HG03159 (cell line): ENCODE data around the gene INPP5J.
"Not testable (repeated sequence)": the region's sequence is repeated elsewhere in the genome, so short reads cannot be mapped to it uniquely, and the experiment has no call there.

ENCODE experiments used
- ATAC-seq: cut with Tn5 transposase; IDR thresholded peaks from one replicate; pipeline ENCODE4 v1.9.1; 2021; ENCODE audit warnings: mild to moderate bottlenecking, moderate library complexity; ENCODE audit not compliant: unreplicated experiment

Gene INPP5J

DNA sequence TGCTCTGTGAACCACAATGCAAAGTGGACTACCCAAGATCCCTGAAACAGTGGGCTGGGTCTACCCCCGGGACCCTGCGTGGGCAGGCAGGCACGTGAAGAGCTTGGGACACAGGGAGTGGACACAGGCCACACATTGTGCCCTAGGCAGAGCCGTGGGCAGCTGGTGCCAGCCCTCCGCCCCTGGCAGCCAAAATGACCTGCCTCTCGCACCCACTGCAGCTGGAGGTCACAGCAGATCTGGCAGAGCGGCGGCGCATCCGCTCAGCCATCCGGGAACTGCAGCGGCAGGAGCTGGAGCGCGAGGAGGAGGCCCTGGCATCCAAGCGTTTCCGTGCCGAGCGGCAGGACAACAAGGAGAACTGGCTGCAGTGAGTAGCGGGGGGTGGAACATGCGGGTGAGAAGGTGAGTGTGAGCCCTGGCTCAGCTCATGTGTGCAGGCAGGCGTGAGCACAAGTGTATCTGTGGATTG is 35.0 kb upstream of the INPP5J start:
- ATAC-seq: no peak

DNA sequence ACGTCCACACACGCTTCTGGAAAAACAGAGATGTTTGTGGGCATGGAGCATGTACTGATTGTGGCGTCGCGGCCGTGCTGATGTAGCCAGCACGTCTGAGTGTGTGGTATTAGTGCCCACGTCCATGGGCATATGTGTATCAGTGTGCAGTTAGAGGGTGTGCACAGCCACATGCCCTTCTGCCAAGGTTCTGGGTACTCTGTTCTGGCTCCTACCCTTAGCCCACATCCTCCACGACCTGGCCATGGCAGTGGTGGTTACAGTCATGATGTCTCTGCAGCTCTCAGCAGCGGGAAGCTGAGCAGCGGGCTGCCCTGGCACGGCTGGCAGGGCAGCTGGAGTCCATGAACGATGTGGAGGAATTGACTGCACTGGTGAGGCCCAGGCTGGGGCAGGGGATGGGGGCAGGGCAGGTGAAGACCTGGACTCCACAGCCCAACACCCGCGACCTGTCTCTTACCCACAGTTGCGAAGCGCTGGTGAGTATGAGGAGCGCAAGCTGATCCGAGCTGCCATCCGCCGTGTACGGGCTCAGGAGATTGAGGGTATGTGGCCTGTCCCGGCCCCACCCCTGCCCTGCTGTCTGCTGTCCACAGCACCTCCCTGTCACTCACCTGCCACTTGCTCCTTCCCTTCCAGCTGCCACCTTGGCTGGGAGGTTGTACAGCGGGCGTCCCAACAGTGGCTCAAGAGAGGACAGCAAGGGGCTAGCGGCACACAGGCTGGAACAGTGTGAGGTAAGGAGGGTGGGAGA is 34.4 kb upstream of the INPP5J start:
- no peak for ATAC-seq

DNA sequence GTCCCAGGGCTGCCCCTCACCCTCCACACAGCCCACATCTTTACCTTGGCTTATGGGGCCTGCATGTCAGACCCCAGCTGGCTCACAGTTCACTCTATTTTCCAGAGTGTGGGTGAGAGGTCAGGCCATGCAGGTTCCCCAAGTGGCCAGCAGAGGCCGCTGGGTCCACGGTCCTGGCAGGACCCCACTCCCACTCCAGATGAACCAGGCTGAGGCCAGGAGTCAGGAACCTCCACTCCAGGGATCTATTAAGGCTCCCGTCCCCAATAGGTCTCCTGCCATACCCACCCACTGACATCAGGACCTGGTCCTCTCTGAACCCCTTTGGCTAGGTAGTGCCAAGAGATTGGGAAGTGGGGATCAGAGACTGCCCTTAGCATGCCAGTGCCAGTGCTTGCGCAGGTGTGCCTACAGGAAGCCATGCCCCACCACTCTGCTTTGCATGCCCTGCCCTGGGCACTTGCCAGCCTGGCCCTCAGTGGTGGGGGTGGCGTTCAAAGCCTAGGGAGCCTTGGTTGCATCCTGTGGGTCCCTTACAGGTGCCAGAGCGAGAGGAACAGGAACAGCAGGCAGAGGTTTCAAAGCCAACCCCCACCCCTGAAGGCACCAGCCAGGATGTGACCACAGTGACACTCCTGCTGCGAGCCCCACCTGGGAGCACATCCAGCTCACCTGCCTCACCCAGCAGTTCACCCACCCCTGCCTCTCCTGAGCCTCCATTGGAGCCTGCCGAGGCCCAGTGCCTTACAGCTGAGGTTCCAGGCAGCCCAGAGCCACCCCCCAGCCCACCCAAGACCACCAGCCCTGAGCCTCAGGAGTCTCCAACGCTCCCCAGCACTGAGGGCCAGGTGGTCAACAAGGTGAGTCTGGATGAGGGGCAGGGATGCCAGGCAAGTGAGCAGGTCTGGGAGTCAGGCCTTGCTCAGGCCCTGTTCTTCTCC is 33.3 kb upstream of the INPP5J start:
- no peak for ATAC-seq

DNA sequence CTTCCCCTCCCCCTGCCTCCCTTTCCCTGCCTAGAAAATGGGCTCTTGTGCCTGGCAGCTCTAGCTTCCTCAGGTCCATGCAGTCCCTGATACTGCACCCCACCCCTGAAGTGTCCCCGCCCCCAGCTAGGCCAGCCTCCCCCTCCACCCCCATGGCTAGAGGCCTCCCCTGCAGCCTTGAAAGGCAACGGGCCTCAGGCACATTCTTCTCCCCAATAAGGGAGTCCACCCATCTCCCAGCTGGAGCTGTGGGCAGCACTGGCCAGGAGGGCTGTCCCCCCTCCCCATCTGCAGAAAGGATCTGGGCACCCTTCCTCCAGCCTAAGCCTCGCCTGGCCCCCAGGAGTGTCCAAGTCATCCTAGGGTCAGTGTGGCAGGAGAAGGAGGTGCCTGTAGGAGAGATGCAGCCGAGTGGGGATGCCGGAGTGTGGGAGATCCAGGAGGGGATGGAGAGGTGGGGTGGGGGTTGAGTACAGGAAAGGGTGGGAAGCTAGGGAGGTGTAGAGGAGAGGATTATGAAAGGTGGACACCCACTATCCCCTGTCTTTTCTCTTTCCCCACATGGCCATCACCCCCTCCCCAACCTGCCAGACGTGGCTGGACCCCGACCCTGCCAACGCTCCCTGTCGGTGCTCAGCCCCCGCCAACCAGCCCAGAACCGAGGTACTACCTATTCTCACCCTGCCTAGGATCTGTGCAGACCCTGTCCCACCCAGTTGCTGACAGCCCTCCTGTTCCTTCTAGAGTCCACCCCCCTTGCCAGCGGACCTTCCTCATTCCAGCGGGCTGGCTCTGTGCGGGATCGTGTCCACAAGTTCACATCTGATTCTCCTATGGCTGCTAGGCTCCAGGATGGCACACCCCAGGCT is 32.3 kb upstream of the INPP5J start:
- ATAC-seq: no peak

DNA sequence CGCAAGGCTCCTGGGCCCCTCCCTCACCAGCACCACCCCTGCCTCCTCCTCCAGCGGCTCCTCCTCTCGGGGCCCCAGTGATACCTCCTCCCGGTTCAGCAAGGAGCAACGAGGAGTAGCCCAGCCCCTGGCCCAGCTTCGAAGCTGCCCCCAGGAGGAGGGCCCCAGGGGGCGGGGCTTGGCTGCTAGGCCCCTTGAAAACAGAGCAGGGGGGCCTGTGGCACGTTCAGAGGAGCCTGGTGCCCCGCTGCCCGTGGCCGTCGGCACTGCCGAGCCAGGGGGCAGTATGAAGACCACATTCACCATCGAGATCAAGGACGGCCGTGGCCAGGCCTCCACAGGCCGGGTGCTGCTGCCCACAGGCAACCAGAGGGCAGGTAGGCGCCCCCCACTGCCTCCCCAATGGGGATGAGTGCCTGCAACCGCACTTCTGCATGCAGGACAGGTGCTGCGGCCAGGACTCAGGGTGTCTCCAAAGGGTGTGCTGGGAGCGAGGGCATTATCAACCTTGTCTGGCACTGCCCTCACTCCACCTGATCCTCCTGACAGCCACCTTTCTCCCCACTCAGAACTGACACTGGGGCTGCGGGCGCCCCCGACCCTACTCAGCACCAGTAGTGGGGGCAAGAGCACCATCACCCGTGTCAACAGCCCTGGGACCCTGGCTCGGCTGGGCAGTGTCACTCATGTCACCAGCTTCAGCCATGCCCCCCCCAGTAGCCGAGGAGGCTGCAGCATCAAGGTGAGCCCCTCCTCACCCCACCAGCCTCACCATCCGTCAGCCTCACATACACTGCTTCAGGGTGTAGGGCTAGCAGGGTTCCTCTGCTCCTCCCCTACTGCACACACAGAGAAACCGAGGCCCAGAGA is 31.4 kb upstream of the INPP5J start:
- ATAC-seq: no peak

DNA sequence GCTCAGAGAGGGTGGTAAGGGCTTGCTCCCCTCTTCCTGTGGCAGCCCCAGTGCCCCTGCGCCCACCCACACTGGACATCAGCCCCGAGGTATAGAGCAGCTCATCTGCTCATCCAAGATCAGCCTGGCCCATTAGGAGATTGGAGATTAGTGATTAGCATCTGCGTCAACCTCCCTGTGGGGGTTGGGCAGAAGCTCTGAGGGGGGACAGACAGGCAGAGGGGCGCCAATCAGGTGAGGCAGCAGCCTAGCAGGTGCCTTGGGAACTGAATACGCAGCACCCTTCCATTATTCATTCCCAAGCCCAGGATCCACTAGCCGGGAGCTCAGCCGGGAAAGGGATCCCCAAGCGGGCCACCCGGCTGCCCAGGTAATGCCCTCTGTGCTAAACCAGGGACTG is 30.6 kb upstream of the INPP5J start:
- no peak for ATAC-seq

DNA sequence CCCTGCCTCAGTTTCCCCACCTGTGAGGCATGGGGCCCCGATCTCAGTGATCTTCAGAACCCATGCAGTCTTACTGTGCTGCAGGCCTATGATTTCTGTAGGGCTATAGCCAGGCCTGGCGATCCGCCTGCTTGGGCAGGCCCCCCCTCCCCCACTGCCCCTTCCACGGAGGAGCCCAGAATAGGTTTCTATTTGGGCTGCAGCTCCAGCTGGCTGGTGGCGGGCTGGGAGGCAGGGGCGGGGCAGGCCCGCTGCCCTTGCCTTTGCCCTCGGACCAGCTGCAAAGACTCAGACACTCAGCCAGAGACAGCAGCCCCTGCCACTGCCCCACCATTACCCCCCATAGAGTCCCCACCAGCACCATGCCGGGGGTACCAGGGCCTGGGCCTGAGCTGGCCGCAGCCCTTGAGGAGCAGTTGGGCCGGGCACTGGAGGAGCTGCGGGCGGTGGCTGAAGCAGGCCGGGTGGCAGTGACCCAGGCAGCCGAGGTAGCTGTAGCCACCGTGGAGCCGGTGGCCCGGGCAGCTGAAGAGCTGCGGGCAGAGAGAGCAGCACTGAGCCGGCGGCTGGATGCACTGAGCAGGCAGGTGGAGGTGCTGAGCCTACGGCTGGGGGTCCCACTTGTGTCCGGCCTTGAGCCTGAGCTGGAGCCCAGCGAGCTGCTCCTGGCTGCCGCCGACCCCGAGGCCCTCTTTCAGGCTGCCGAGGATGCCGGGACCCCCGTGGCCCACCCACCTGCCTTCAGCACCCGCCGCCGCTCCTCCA is 29.5 kb upstream of the INPP5J start:
- ATAC-seq: no peak

DNA sequence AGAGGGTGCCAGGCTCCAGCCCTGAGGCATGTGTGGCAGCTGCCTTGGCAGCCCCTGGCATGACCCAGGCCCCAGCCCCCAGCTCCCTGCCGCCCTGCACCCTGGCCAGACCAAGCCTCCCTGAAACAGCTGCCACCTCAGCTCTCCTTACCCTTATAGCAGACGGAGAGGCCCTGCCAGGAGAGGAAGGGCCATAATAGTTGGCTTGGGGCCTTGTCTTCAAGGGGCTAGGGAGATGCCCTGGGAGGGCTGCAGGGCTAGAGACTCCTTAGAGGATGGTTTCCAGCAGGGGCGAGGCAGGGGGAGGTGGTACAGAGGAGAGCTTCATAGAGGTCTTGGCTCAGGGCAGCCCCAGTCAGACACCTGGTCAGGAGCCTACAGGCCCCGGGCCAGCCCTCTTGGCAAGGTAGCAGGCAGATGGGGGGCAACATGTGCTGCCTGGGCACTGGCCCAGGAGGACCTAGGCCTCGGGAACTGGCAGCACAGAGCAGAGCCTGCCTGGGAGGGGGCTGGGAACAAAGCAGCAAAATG is 28.7 kb upstream of the INPP5J start:
- ATAC-seq: no peak

DNA sequence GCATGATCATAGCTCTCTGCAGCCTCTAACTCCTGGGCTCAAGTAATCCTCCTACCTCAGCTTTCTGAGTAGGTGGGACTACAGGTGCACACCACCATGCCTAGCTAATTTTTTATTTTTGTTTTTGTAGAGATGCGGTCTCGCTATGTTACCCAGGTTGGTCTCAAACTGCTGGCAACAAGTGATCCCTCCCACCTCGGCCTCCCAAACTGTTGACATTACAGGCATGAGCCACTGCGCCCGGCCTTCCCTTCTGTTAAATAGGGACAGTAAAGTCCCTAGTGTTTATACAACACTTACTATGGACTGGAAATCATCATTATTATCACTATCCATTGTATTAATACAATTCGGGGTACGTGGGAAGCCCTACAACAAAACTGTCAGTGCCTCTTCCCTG is 28.0 kb upstream of the INPP5J start:
- ATAC-seq: no peak

DNA sequence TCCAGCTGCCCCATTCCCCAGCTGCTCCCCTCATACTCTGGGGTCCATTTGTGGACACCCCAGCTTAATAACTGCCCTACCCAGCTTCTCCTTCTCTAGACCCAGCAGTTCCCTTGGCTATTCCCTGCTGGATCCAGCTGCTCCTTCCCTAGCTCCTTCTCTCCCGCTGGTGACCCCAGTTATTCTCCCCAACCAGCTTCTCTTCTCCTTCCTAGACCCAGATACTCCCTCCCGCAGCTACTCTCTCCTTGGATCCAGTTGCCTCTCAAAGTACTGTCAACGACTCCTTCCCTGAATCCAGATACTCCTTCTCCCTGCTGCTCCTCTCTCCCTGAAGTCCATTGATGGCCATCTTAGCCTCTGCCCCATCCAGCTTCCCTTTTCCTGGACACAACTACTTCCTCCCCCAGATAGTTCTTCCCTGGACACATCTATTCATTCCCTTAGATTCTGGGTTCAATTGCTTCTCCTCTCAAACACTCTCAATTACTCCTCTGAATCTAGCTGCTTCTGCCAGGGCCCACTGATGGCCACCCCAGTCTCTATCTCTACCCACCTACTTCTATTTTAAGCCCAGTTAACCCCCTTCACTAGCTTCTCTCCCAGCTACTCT is 27.0 kb upstream of the INPP5J start:
- ATAC-seq: no peak

DNA sequence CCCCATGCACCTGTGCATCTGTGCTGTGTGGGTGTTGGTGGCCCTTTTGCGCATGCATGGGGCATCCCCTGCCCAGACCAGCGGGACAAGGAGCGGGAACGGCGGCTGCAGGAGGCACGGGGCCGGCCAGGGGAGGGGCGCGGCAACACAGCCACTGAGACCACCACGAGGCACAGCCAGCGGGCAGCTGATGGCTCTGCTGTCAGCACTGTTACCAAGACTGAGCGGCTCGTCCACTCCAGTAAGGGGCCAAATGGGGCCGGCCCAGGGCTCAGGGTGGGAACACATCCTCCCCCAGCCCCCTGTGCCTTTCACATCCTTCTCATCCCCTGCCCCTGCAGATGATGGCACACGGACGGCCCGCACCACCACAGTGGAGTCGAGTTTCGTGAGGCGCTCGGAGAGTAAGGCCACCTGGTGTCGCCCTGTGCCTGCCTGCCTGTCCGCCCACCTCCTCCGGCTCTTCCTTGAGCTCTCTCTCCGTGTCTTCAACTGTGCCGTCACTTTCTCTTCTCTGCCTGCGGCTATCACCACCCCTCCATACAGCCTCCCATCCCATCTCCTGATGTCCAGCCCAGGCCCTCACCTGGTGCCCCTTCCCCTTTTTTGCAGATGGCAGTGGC is 26.0 kb upstream of the INPP5J start:
- ATAC-seq: no peak

DNA sequence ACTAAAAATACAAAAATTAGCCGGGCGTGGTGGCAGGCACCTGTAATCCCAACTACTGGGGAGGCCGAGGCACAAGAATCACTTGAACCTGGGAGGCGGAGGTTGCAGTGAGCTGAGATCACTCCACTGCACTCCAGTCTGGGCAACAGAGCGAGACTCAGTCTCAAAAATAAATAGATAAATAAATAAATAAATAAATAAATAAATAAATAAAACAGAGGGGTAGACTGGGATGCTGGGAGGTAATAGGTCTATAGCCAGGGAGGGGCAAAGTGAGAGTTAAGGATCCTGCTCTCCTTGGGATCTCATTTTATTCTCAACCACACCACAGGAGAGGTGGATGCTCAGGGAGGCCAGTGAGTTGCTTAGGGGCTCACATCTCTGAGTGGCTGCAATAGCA is 25.2 kb upstream of the INPP5J start:
- ATAC-seq: not testable (repeated sequence)

DNA sequence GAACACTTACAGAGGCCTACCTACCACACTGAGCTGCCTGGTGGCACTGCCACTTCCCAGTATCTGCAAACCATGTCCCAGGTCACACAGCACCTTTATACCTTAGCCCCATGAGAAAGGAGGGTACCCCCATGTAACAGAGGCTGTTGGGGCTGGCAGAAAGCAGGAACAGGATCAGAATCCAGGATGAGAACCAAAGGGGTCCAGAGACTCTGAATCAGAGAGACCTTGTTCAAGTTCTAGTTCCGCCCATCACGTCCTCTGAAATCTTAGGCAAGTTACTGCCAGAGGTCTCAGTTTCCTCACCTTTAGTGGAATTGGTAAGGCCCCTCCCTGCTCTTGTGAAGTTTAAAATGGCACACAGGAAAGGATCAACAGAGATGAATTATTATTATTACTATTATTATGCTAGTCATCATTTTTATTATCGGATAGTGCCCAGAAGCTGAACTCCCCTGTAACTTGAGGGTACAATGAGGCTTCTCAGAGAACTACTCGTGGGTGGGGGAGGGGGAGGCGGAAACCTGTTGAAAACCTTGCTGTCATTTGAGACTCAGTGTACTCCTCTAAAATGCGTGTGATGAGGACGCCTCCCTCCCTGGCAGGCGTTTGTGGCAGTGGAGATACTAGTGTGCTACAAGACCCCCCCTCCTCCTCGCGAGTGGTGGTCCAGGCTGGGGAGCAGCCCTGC is 24.7 kb upstream of the INPP5J start:
- ATAC-seq: no peak

DNA sequence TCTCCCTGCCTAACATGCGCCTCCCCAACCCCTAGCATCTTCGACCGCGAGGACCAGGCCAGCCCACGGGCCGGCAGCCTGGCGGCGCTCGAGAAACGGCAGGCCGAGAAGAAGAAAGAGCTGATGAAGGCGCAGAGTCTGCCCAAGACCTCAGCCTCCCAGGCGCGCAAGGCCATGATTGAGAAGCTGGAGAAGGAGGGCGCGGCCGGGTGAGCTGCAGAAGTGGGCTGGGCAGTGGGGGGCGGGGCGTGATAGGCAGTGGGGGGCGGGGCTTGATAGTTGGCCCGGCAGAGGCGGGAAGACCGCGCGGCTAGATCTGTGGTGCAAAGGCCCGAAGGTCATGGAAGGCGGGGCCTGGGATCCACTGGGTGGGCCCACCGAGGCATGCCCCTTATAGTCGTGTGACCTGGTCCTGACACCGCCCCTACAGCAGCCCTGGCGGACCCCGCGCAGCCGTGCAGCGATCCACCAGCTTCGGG is 24.1 kb upstream of the INPP5J start:
- no peak for ATAC-seq

DNA sequence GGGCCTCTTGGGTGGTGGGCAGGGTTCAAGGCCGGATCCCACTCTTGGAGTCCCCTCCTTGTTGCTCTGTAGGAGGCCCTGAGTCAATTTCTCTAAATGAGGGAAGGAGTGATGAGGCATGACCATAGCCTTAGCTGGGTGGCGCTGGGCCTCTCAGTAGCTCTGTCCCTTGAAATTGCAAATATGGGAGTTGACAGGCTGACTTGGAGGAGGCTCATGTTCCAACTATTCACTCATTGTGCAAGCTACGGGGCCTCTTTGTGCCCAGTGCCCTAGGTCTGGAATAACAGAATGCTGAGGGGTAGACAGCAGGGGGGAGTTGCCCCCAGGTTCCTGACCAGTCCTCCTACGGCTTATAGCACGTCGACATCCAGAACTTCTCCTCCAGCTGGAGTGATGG is 23.4 kb upstream of the INPP5J start:
- ATAC-seq: no peak

DNA sequence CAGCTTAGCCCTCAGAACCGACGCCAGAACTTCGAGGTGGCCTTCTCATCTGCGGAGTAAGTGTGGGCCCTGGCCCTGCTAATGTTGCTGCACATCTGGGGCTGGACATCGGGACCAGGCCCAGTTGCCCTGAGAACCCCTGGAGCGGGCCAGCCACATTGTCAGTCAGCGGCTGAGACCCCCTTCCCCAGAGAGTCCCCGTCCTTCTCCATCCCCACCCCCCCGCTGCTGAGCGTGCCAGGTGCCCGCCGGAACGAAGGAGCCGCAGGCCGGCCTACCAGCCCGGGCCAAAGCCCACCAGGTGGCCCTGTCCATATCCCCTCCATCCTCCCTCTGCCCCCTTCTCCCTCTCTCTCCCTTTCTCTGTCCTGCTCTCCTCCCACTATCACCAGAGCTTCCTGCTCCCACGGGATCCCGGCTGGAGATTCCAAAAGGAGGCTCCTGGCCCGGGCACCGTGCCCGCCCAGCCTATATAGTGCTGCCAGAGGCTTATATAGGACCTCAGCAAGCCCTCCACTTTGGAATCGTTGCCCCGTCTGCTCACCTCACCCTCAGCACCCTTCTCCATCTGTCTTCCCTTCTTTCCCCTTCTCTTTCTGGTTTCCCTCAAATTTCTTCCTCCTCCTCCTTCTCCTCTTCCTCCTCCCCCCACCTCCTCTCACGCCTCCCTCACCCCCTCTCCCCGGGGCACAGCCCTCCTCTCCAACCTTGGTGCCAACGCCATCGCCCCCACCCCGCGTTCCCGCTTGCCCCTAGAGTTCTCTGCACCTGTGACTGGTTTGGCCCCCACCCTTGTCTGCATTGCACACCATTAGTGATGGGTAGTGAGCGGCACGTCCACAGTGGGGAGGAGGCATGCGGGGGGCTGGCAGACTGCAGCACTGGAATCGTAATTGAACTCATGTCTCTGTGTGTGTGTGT is 22.7 kb upstream of the INPP5J start:
- no peak for ATAC-seq
